Neural cell (in vitro differentiated cells): ENCODE data around the gene ZNF320. TPM values are rescaled to one million over a fixed set of nuclear protein-coding genes. Genes with fewer than 3 reads are reported as not detected.

ENCODE experiments used
- H2AFZ ChIP-seq: fragments of 200-600, 300-800 bp; sonication (generic), shearing (Covaris generic); 2 replicates; pipeline ENCODE4 v1.6.0; 2014; ENCODE audit warnings: low read depth, mild to moderate bottlenecking, antibody characterized with exemption, low read length, moderate library complexity
- H3F3A ChIP-seq: fragments of 200-600 bp; shearing (Covaris generic); 2 replicates; pipeline ENCODE4 v1.6.1; 2016; ENCODE audit warnings: mild to moderate bottlenecking, moderate library complexity, mixed read lengths, antibody characterized with exemption, low read length; ENCODE audit not compliant: insufficient read depth, poor library complexity, severe bottlenecking
- H3K27ac ChIP-seq: fragments of 200-600, 300-800 bp; sonication (generic), shearing (Covaris generic); 2 replicates; pipeline ENCODE4 v1.5.1; 2014; ENCODE audit warnings: mild to moderate bottlenecking, low read length, moderate library complexity
- H3K27me3 ChIP-seq: fragments of 300-800, 200-600 bp; sonication (generic), shearing (Covaris generic); 2 replicates; pipeline ENCODE4 v1.6.0; 2014; ENCODE audit warnings: mild to moderate bottlenecking, low read depth, low read length, moderate library complexity; ENCODE audit not compliant: insufficient read depth
- H3K36me3 ChIP-seq: fragments of 300-800, 200-600 bp; sonication (generic), shearing (Covaris generic); 2 replicates; pipeline ENCODE4 v1.5.1; 2014; ENCODE audit warnings: mild to moderate bottlenecking, antibody characterized with exemption, low read length, moderate library complexity; ENCODE audit not compliant: insufficient read depth
- H3K4me2 ChIP-seq: fragments of 300-800, 200-600 bp; sonication (generic), shearing (Covaris generic); 2 replicates; pipeline ENCODE4 v1.6.0; 2014; ENCODE audit warnings: mild to moderate bottlenecking, low read length
- H3K4me3 ChIP-seq: fragments of 300-800, 200-600 bp; sonication (generic), shearing (Covaris generic); 2 replicates; pipeline ENCODE4 v1.5.1; 2014; ENCODE audit warnings: mild to moderate bottlenecking, low read length, moderate library complexity
- H3K79me2 ChIP-seq: fragments of 200-600 bp; shearing (Covaris generic); replicated peaks from 2 replicates; pipeline ENCODE4 v1.6.0; 2014; ENCODE audit warnings: mild to moderate bottlenecking, low read length, moderate library complexity; ENCODE audit not compliant: insufficient read depth
- H3K9ac ChIP-seq: fragments of 300-800, 200-600 bp; sonication (generic), shearing (Covaris generic); 2 replicates; pipeline ENCODE4 v1.6.1; 2016; ENCODE audit warnings: mild to moderate bottlenecking, low read length, mixed read lengths
- H3K9me2 ChIP-seq: fragments of 200-600 bp; shearing (Covaris generic); 2 replicates; pipeline ENCODE4 v1.6.1; 2016; ENCODE audit warnings: mild to moderate bottlenecking, low read length, mixed read lengths; ENCODE audit not compliant: insufficient read depth
- H3K9me3 ChIP-seq: fragments of 200-600, 300-800 bp; sonication (generic), shearing (Covaris generic); 2 replicates; pipeline ENCODE4 v1.6.1; 2016; ENCODE audit warnings: mild to moderate bottlenecking, mixed run types, low read length, moderate library complexity, mixed read lengths
- H4K20me1 ChIP-seq: fragments of 200-600 bp; shearing (Covaris generic); 2 replicates; pipeline ENCODE4 v1.6.1; 2016; ENCODE audit warnings: mild to moderate bottlenecking, mixed run types; ENCODE audit not compliant: insufficient read depth
- CTCF ChIP-seq: fragments of 450-650 bp; IDR thresholded peaks from 2 replicates; pipeline ENCODE4 v1.5.1; 2014; ENCODE audit warnings: antibody characterized with exemption, mild to moderate bottlenecking, moderate library complexity; ENCODE audit not compliant: poor library complexity, severe bottlenecking
- EP300 ChIP-seq: fragments of 450-650 bp; conservative IDR thresholded peaks from 2 replicates; pipeline ENCODE4 v1.6.1; 2014; ENCODE audit warnings: antibody characterized with exemption, mild to moderate bottlenecking, moderate library complexity; ENCODE audit not compliant: poor library complexity, severe bottlenecking
- EZH2 ChIP-seq: fragments of 200-600, 300-800 bp; shearing (Covaris generic), sonication (generic); IDR thresholded peaks from 2 replicates; pipeline ENCODE4 v1.6.1; 2014; ENCODE audit warnings: antibody characterized with exemption, low read length, borderline replicate concordance, mild to moderate bottlenecking; ENCODE audit not compliant: insufficient read depth, poor library complexity, severe bottlenecking
- MXI1 ChIP-seq: fragments of 450-650 bp; conservative IDR thresholded peaks from 2 replicates; pipeline ENCODE4 v1.6.1; 2014; ENCODE audit warnings: antibody characterized with exemption, mild to moderate bottlenecking; ENCODE audit not compliant: poor library complexity, severe bottlenecking
- POLR2AphosphoS5 ChIP-seq: IDR thresholded peaks from 2 replicates; pipeline ENCODE4 v1.6.1; 2012
- RAD21 ChIP-seq: fragments of 450-650 bp; conservative IDR thresholded peaks from 2 replicates; pipeline ENCODE4 v1.6.1; 2014; ENCODE audit warnings: antibody characterized with exemption, mild to moderate bottlenecking, moderate library complexity
- REST ChIP-seq: IDR thresholded peaks from 2 replicates; pipeline ENCODE4 v1.6.1; 2012; ENCODE audit warnings: borderline replicate concordance
- SMC3 ChIP-seq: fragments of 450-650 bp; conservative IDR thresholded peaks from 2 replicates; pipeline ENCODE4 v1.6.1; 2014; ENCODE audit warnings: antibody characterized with exemption, mild to moderate bottlenecking, moderate library complexity; ENCODE audit not compliant: poor library complexity
- TAF1 ChIP-seq: IDR thresholded peaks from 2 replicates; pipeline ENCODE4 v1.6.1; 2012; ENCODE audit warnings: low read depth
- polyA plus RNA-seq: library from polyadenylated mRNA; depleted of rRNA; stranded (reverse); fragments of >200 nt; gene quantifications from 2 replicates; pipeline ENCODE4 v1.2.3, GENCODE V29; 2014

The ZNF320 gene
- polyA plus RNA-seq, 1 donor from 2014 or later = 53.5 TPM

- Histone ChIP-seq H3K79me2 (no peaks in the 10 kb centered on the region), H3K4me3 (no peak overlapping the region)
- TF ChIP-seq REST (no peak), TAF1 (no peak), EZH2 (no peak)
Observed at GRCh38 chr19:52938761-52939160, 41.3 kb upstream of the ZNF320 start.

GRCh38 chr19:52936954-52937325, 39.5 kb upstream of the ZNF320 start:
- H3K79me2 ChIP-seq = no peaks in the 10 kb centered on the region
- no peak for TF ChIP-seq CTCF
- TF ChIP-seq EP300 = no peak
- TF ChIP-seq TAF1 = no peak
- TF ChIP-seq MXI1 = no peak
- TF ChIP-seq REST = no peak
- no peak for TF ChIP-seq SMC3
- no peak for TF ChIP-seq POLR2AphosphoS5
- no peak for TF ChIP-seq EZH2
- no peak for TF ChIP-seq RAD21

More at GRCh38 chr19:52938761-52939160, 41.3 kb upstream of the ZNF320 start:
- no peak overlapping the region for H3K27ac ChIP-seq
- no peaks in the 10 kb centered on the region for H3F3A ChIP-seq
- H3K4me2 ChIP-seq = no peak overlapping the region
- H3K27me3 ChIP-seq = no peaks in the 10 kb centered on the region
- H3K36me3 ChIP-seq = no peaks in the 10 kb centered on the region
- H2AFZ ChIP-seq = no peak overlapping the region
- no peaks in the 10 kb centered on the region for H3K9me2 ChIP-seq
- no peak overlapping the region for H3K9ac ChIP-seq
- no peaks in the 10 kb centered on the region for H4K20me1 ChIP-seq
- H3K9me3 ChIP-seq = no peaks in the 10 kb centered on the region

More at GRCh38 chr19:52936954-52937325, 39.5 kb upstream of the ZNF320 start:
- Histone ChIP-seq H3K4me2 (no peak overlapping the region), H4K20me1 (no peaks in the 10 kb centered on the region), H3K9me2 (no peaks in the 10 kb centered on the region), H3K9me3 (no peaks in the 10 kb centered on the region), H3K27me3 (no peaks in the 10 kb centered on the region), H2AFZ (no peak overlapping the region), H3K27ac (no peak overlapping the region), H3K4me3 (no peak overlapping the region), H3K36me3 (no peaks in the 10 kb centered on the region), H3K9ac (no peak overlapping the region), H3F3A (no peaks in the 10 kb centered on the region)
